Uterus (tissue), 2 donors: ENCODE data around the gene ZNF157.

Experiments
- POLR2A ChIP-seq, 2 donors: fragments of 450-650 bp; IDR thresholded peaks; one replicate each; pipeline ENCODE4 v1.6.1; 2016; ENCODE audit warnings: antibody characterized with exemption in 2 of 2, mild to moderate bottlenecking in 1 of 2, moderate library complexity in 1 of 2
- TF ChIP-seq, protein P1 (sequence below), 4 experiments: fragments of 200-600 bp in 2 of 4; fragments of 450-650 bp in 2 of 4; sonication (generic) in 2 of 4; IDR thresholded peaks; one replicate each; pipeline ENCODE4 v1.5.1; 2016 to 2019; ENCODE audit warnings: antibody characterized with exemption in 4 of 4, mild to moderate bottlenecking in 2 of 4, moderate library complexity in 1 of 4

DNA sequence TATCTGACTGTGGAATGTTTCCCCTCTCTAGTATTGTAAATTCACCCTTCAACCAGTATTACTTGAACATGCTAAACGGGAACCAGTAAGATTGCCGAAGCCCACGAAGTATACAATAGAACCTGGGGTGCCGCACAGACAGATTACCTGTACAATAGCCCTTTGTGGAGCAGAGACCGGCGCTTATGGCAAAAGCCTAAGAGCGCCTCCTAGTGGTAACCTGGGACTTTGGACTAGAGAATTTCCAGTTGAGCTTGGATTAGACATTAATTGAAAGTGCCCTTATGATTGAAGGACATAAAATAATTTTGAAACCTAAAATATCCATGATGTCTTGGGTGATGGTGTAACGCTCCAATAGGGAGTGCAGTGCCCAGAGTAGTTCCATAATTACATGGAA, 14.1 kb downstream of the ZNF157 start:
- TF ChIP-seq, protein P1, sequence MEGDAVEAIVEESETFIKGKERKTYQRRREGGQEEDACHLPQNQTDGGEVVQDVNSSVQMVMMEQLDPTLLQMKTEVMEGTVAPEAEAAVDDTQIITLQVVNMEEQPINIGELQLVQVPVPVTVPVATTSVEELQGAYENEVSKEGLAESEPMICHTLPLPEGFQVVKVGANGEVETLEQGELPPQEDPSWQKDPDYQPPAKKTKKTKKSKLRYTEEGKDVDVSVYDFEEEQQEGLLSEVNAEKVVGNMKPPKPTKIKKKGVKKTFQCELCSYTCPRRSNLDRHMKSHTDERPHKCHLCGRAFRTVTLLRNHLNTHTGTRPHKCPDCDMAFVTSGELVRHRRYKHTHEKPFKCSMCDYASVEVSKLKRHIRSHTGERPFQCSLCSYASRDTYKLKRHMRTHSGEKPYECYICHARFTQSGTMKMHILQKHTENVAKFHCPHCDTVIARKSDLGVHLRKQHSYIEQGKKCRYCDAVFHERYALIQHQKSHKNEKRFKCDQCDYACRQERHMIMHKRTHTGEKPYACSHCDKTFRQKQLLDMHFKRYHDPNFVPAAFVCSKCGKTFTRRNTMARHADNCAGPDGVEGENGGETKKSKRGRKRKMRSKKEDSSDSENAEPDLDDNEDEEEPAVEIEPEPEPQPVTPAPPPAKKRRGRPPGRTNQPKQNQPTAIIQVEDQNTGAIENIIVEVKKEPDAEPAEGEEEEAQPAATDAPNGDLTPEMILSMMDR (IDR thresholded peaks at IDR 0.05) = peak; percentile 55 to 79 (median 62)
- TF ChIP-seq POLR2A (IDR thresholded peaks at IDR 0.05) = no peak
